Non-pigmented ciliary epithelial cell (primary cell): Measurements from ENCODE around the gene KAZN.
"Not testable (repeated sequence)": the region's sequence is repeated elsewhere in the genome, so short reads cannot be mapped to it uniquely, and the experiment has no call there.

ENCODE experiments used
- DNase-seq: peaks from one replicate; pipeline ENCODE4 v3.0.0-alpha.2; 2010; ENCODE audit warnings: low read depth

The KAZN gene

GRCh38 chr1:14598498-14599182 is at the start of gene KAZN:
KAZN (plus strand) TSS chr1:14598685.
- DNase-seq, result no peak

DNA sequence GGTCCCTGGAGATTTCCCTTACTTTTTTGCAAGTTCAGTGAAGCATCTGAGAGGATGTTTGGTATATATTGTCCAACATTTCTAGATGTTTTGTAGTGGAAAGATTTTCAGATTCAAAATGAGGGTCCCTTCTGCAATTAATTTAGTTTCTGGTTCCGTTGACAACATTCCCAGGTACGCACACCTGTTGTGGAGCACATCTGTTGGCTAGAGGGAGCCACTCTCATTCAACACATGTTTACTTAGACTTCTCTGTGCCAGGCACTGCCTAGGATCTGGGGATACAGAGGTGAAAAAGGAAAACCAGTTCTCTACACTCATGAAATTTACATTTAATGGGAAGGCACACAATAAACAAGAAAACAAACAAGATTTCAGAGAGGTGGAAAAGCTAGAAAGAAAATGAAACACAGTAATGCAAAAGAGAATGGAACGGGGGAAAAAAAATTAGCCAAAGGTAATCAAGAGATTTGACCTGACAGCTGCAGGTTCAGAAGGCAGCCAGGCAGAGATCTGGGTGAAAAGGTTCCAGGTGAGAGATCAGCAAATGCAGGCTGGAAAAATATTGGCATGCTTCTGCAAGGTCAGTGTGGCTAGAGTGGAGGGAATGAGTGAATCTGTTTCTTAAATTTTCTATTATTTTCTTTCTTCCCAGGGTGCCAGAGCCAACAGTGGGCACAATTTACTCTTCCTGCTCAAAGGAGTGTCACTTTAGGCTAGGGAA is 48.4 kb upstream of the KAZN start:
- DNase-seq, result no peak

- DNase-seq, result no peak
Observed at GRCh38 chr1:14551386-14551785, 47.1 kb upstream of the KAZN start.

DNA sequence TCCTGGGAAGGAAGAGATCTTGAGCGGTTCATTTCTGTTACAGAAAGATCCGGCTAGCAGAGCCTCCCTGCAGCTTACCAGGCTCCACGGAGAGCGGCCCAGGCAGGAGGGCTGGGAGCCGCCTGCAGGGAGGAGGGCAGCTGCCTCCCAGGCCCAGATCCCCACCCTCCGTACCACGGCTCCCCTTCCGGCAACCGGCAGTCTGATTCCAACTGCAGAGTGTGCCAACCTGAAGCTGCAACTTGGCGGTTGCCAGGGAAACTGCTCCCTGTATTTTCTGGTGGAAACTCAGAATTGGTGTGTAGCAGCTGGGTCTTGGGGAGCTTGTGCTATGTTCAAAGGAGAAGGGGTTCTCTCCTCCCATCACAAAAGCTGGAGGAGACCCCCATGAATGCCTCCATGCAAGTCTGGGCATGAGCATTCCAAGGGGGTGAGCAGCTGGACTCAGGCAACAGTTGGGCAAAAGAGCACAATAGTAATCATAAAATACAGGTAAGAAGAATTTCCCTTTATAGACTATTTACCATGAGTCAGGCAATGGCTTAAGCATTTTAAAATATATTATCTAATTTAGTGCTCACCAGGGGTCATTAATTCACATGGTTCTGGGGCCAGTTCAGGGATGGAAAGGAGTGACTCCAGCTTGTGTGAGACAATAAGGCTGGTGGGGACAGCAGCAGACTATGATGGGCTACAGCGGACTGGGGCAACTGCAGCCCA is 46.1 kb upstream of the KAZN start:
- no peak for DNase-seq

GRCh38 chr1:14553711-14554110 is 44.8 kb upstream of the KAZN start:
- no peak for DNase-seq

GRCh38 chr1:14555091-14555490 is 43.4 kb upstream of the KAZN start:
- DNase-seq, result no peak

GRCh38 chr1:14561014-14561693 is 37.3 kb upstream of the KAZN start:
- no peak for DNase-seq

- DNase-seq, result no peak
Observed at GRCh38 chr1:14565090-14565489, 33.4 kb upstream of the KAZN start.

- no peak for DNase-seq
Observed at GRCh38 chr1:14567056-14567455, 31.4 kb upstream of the KAZN start.

- DNase-seq, result no peak
Observed at GRCh38 chr1:14567903-14568302, 30.6 kb upstream of the KAZN start.

GRCh38 chr1:14568716-14569355 is 29.6 kb upstream of the KAZN start:
- no peak for DNase-seq

GRCh38 chr1:14570514-14570913 is 28.0 kb upstream of the KAZN start:
- no peak for DNase-seq

GRCh38 chr1:14571810-14572767 is 26.4 kb upstream of the KAZN start:
- DNase-seq, result no peak

- no peak for DNase-seq
Observed at GRCh38 chr1:14572861-14573260, 25.6 kb upstream of the KAZN start.

GRCh38 chr1:14576155-14576554 is 22.3 kb upstream of the KAZN start:
- DNase-seq, result no peak

GRCh38 chr1:14577261-14577660 is 21.2 kb upstream of the KAZN start:
- no peak for DNase-seq

- DNase-seq, result no peak
Observed at GRCh38 chr1:14578156-14578555, 20.3 kb upstream of the KAZN start.

- not testable (repeated sequence) for DNase-seq
Observed at GRCh38 chr1:14580295-14580694, 18.2 kb upstream of the KAZN start.

- DNase-seq, result no peak
Observed at GRCh38 chr1:14580986-14581385, 17.5 kb upstream of the KAZN start.

GRCh38 chr1:14583788-14584187 is 14.7 kb upstream of the KAZN start:
- no peak for DNase-seq

DNA sequence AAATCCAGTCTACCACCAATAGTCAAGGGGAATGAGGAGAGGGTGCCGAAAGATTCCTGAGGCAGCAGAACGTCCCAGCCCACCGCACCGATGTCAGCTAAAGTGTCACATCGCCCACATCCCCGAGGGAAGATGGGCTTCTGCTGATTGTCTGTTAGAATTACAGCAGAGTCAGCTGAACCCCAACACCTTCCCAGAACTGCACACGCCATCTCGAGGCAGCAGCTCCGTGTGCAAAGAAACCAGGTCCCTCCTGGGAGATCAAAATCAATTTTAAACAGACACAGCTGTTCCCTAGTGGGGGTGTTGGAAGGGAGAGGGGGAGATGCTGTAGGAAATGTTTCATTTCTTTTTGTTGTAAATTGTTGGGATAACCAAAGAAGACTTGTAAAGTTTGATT is 12.8 kb upstream of the KAZN start:
- DNase-seq, result no peak
